Dendritic cell treated with granulocyte-macrophage colony-stimulating factor and Interleukin-4, amounts not matched to agents 40 ng/mL and 50 ng/mL, for 4 days (primary cell): ENCODE results near the gene LRRC4C.

Experiments
- H3K27ac Mint-ChIP-seq: one replicate; pipeline ENCODE4 v1.8.0; 2022; ENCODE audit warnings: mild to moderate bottlenecking, mixed read lengths
- H3K27me3 Mint-ChIP-seq: one replicate; pipeline ENCODE4 v1.8.0; 2022; ENCODE audit warnings: mild to moderate bottlenecking, mixed read lengths
- H3K36me3 Mint-ChIP-seq: one replicate; pipeline ENCODE4 v1.8.0; 2022; ENCODE audit warnings: low read depth, mixed read lengths
- H3K4me1 Mint-ChIP-seq: one replicate; pipeline ENCODE4 v1.8.0; 2022; ENCODE audit warnings: low read depth, mixed read lengths
- H3K4me3 Mint-ChIP-seq: one replicate; pipeline ENCODE4 v1.8.0; 2022; ENCODE audit warnings: mild to moderate bottlenecking, moderate library complexity, mixed read lengths
- H3K9me3 Mint-ChIP-seq: one replicate; pipeline ENCODE4 v1.8.0; 2022; ENCODE audit warnings: mixed read lengths
- intact Hi-C: fragments of 100-400 bp; cut with micrococcal nuclease; formaldehyde crosslinking; loops from one replicate; pipeline ENCODE4 v1.15.0; 2022

Gene LRRC4C

GRCh38 chr11:41459465-41460401, at the start of gene LRRC4C:
Gene LRRC4C (minus strand): TSS chr11:41459652.
- Mint-ChIP-seq H3K4me1 (no peaks in the 10 kb centered on the region), H3K27me3 (peaks cover 15% of the 10 kb centered on the region)

GRCh38 chr11:41508121-41508520, 48.7 kb upstream of the LRRC4C start:
- no peaks in the 10 kb centered on the region for H3K27me3 Mint-ChIP-seq
- no peaks in the 10 kb centered on the region for H3K4me1 Mint-ChIP-seq
- H3K4me3 Mint-ChIP-seq = no peak overlapping the region
- H3K27ac Mint-ChIP-seq = no peak overlapping the region
- no peaks in the 10 kb centered on the region for H3K36me3 Mint-ChIP-seq
- peaks cover 7% of the 10 kb centered on the region for H3K9me3 Mint-ChIP-seq
- intact Hi-C loops = no loop called here

More at GRCh38 chr11:41459465-41460401, at the start of gene LRRC4C:
- H3K36me3 Mint-ChIP-seq = no peaks in the 10 kb centered on the region
- no peak within 1 kb of the TSS for H3K4me3 Mint-ChIP-seq
- no peak within 1 kb of the TSS for H3K27ac Mint-ChIP-seq
- H3K9me3 Mint-ChIP-seq = no peaks in the 10 kb centered on the region
- intact Hi-C loops = loop anchor here (2.0 kb wide), 1 partner anchor 1065 kb away; no protein-coding TSS in a partner anchor

GRCh38 chr11:41499429-41499828, 40.0 kb upstream of the LRRC4C start:
- no peaks in the 10 kb centered on the region for H3K27me3 Mint-ChIP-seq
- H3K4me1 Mint-ChIP-seq = no peaks in the 10 kb centered on the region
- no peaks in the 10 kb centered on the region for H3K36me3 Mint-ChIP-seq
- H3K9me3 Mint-ChIP-seq = no peaks in the 10 kb centered on the region
- H3K27ac Mint-ChIP-seq = no peak overlapping the region
- no peak overlapping the region for H3K4me3 Mint-ChIP-seq
- intact Hi-C loops = no loop called here

GRCh38 chr11:41498726-41499125, 39.3 kb upstream of the LRRC4C start:
- no peaks in the 10 kb centered on the region for H3K4me1 Mint-ChIP-seq
- no peaks in the 10 kb centered on the region for H3K27me3 Mint-ChIP-seq
- no peak overlapping the region for H3K27ac Mint-ChIP-seq
- H3K4me3 Mint-ChIP-seq = no peak overlapping the region
- H3K9me3 Mint-ChIP-seq = no peaks in the 10 kb centered on the region
- intact Hi-C loops = no loop called here
- H3K36me3 Mint-ChIP-seq = no peaks in the 10 kb centered on the region

GRCh38 chr11:41497974-41498373, 38.5 kb upstream of the LRRC4C start:
- H3K4me1 Mint-ChIP-seq = no peaks in the 10 kb centered on the region
- H3K27me3 Mint-ChIP-seq = no peaks in the 10 kb centered on the region
- H3K9me3 Mint-ChIP-seq = no peaks in the 10 kb centered on the region
- H3K4me3 Mint-ChIP-seq = no peak overlapping the region
- H3K27ac Mint-ChIP-seq = no peak overlapping the region
- H3K36me3 Mint-ChIP-seq = no peaks in the 10 kb centered on the region
- intact Hi-C loops = no loop called here

GRCh38 chr11:41494716-41495115, 35.3 kb upstream of the LRRC4C start:
- Mint-ChIP-seq H3K4me3 (no peak overlapping the region), H3K4me1 (no peaks in the 10 kb centered on the region), H3K27ac (no peak overlapping the region), H3K9me3 (no peaks in the 10 kb centered on the region), H3K36me3 (no peaks in the 10 kb centered on the region), H3K27me3 (no peaks in the 10 kb centered on the region)
- intact Hi-C loops = no loop called here

- Mint-ChIP-seq H3K9me3 (no peaks in the 10 kb centered on the region), H3K4me3 (no peak overlapping the region), H3K4me1 (no peaks in the 10 kb centered on the region), H3K27ac (no peak overlapping the region), H3K27me3 (no peaks in the 10 kb centered on the region), H3K36me3 (no peaks in the 10 kb centered on the region)
- intact Hi-C loops = no loop called here
Measured at GRCh38 chr11:41486424-41486823, 27.0 kb upstream of the LRRC4C start.

GRCh38 chr11:41483956-41484355, 24.5 kb upstream of the LRRC4C start:
- Mint-ChIP-seq H3K4me1 (no peaks in the 10 kb centered on the region), H3K9me3 (no peaks in the 10 kb centered on the region), H3K36me3 (no peaks in the 10 kb centered on the region), H3K27ac (no peak overlapping the region), H3K4me3 (no peak overlapping the region), H3K27me3 (no peaks in the 10 kb centered on the region)
- intact Hi-C loops = no loop called here

- no peaks in the 10 kb centered on the region for H3K9me3 Mint-ChIP-seq
- H3K27ac Mint-ChIP-seq = no peak overlapping the region
- no peaks in the 10 kb centered on the region for H3K36me3 Mint-ChIP-seq
- H3K4me1 Mint-ChIP-seq = no peaks in the 10 kb centered on the region
- H3K4me3 Mint-ChIP-seq = no peak overlapping the region
- intact Hi-C loops = no loop called here
- no peaks in the 10 kb centered on the region for H3K27me3 Mint-ChIP-seq
Measured at GRCh38 chr11:41479179-41479578, 19.7 kb upstream of the LRRC4C start.

GRCh38 chr11:41461057-41461681, 1.7 kb upstream of the LRRC4C start:
- H3K27ac Mint-ChIP-seq = no peak overlapping the region
- intact Hi-C loops = loop anchor here (2.0 kb wide), 1 partner anchor 1064 kb away; no protein-coding TSS in a partner anchor
- no peaks in the 10 kb centered on the region for H3K36me3 Mint-ChIP-seq
- H3K4me3 Mint-ChIP-seq = no peak overlapping the region
- H3K27me3 Mint-ChIP-seq = peaks cover 15% of the 10 kb centered on the region
- H3K9me3 Mint-ChIP-seq = no peaks in the 10 kb centered on the region
- no peaks in the 10 kb centered on the region for H3K4me1 Mint-ChIP-seq

- Mint-ChIP-seq H3K9me3 (no peaks in the 10 kb centered on the region), H3K4me3 (no peak overlapping the region), H3K27ac (no peak overlapping the region), H3K36me3 (no peaks in the 10 kb centered on the region), H3K27me3 (peaks cover 15% of the 10 kb centered on the region), H3K4me1 (no peaks in the 10 kb centered on the region)
- intact Hi-C loops = no loop called here
Measured at GRCh38 chr11:41458641-41459040, 811 bp downstream of the LRRC4C start.

- intact Hi-C loops = no loop called here
- H3K9me3 Mint-ChIP-seq = no peaks in the 10 kb centered on the region
- H3K27me3 Mint-ChIP-seq = peaks cover 15% of the 10 kb centered on the region
- no peak overlapping the region for H3K27ac Mint-ChIP-seq
- H3K36me3 Mint-ChIP-seq = no peaks in the 10 kb centered on the region
- H3K4me3 Mint-ChIP-seq = no peak overlapping the region
- no peaks in the 10 kb centered on the region for H3K4me1 Mint-ChIP-seq
Measured at GRCh38 chr11:41458154-41458553, 1.3 kb downstream of the LRRC4C start.

GRCh38 chr11:41457216-41458014, 2.0 kb downstream of the LRRC4C start:
- no peaks in the 10 kb centered on the region for H3K4me1 Mint-ChIP-seq
- H3K36me3 Mint-ChIP-seq = no peaks in the 10 kb centered on the region
- H3K27ac Mint-ChIP-seq = no peak overlapping the region
- H3K27me3 Mint-ChIP-seq = peaks cover 15% of the 10 kb centered on the region
- H3K9me3 Mint-ChIP-seq = no peaks in the 10 kb centered on the region
- no peak overlapping the region for H3K4me3 Mint-ChIP-seq
- intact Hi-C loops = no loop called here

- Mint-ChIP-seq H3K27ac (no peak overlapping the region), H3K4me3 (no peak overlapping the region), H3K9me3 (no peaks in the 10 kb centered on the region), H3K36me3 (no peaks in the 10 kb centered on the region), H3K27me3 (peaks cover 15% of the 10 kb centered on the region), H3K4me1 (no peaks in the 10 kb centered on the region)
- intact Hi-C loops = no loop called here
Measured at GRCh38 chr11:41456269-41456668, 3.2 kb downstream of the LRRC4C start.
